Measurements from ENCODE around the gene CCDC12. TPM values are rescaled to one million over a fixed set of nuclear protein-coding genes. Genes with fewer than 3 reads are reported as not detected.

The CCDC12 gene
- total RNA-seq, 1 donor from 2014 or later: 33.0 TPM

DNA sequence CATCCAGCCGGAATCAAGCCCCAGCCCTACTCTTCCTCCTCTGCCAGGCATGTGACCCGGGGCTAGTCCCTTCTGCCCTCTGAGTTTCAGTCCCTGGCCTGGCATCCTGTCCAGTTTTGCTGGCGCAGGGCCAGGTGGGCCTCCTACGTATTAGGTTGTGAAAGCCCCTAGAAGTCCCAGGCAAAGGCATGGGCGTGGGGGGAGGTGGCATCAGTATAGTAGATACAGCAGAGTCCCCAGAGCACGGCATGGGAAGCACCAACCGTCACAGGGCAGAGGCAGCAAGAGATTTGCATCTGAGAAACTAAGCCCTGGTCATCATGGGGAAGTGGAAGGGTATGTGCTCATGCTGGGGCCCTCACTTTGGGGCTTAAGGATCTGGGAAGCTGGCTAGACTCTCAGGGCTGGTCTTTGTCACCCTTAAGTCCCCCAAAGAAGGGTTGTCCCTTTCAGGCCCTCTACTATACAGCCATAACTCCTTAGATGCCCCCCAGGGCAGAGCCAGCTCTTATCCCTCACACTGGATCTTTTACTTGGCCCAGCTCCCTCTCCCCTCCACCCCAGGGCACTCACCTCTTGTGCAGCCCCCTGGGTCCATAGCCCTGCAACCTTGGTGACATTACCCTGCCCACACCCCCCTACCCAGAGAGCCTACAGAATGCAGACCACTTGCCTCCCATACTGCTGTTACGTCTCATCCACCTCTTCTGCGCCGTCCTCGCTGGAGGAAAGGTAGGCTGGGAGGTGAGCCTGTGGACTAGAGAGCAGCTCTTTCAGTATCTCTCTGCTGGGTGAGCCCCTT lies 14.2 kb upstream of the CCDC12 start:
- no peak overlapping the region for H3K4me3 ChIP-seq (ENCODE audit: low read depth, low read length)
- no peaks in the 10 kb centered on the region for H3K36me3 ChIP-seq (ENCODE audit: control insufficient read depth, insufficient read depth, low read length)
- no peaks in the 10 kb centered on the region for H3K27me3 ChIP-seq (ENCODE audit: control insufficient read depth, insufficient read depth, low read length)
- DNase-seq (ENCODE audit: low read depth): no peak
- TF ChIP-seq, protein P1, sequence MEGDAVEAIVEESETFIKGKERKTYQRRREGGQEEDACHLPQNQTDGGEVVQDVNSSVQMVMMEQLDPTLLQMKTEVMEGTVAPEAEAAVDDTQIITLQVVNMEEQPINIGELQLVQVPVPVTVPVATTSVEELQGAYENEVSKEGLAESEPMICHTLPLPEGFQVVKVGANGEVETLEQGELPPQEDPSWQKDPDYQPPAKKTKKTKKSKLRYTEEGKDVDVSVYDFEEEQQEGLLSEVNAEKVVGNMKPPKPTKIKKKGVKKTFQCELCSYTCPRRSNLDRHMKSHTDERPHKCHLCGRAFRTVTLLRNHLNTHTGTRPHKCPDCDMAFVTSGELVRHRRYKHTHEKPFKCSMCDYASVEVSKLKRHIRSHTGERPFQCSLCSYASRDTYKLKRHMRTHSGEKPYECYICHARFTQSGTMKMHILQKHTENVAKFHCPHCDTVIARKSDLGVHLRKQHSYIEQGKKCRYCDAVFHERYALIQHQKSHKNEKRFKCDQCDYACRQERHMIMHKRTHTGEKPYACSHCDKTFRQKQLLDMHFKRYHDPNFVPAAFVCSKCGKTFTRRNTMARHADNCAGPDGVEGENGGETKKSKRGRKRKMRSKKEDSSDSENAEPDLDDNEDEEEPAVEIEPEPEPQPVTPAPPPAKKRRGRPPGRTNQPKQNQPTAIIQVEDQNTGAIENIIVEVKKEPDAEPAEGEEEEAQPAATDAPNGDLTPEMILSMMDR (IDR thresholded peaks at IDR 0.05; ENCODE audit: insufficient read depth, low read length, poor library complexity, severe bottlenecking): no peak

DNA sequence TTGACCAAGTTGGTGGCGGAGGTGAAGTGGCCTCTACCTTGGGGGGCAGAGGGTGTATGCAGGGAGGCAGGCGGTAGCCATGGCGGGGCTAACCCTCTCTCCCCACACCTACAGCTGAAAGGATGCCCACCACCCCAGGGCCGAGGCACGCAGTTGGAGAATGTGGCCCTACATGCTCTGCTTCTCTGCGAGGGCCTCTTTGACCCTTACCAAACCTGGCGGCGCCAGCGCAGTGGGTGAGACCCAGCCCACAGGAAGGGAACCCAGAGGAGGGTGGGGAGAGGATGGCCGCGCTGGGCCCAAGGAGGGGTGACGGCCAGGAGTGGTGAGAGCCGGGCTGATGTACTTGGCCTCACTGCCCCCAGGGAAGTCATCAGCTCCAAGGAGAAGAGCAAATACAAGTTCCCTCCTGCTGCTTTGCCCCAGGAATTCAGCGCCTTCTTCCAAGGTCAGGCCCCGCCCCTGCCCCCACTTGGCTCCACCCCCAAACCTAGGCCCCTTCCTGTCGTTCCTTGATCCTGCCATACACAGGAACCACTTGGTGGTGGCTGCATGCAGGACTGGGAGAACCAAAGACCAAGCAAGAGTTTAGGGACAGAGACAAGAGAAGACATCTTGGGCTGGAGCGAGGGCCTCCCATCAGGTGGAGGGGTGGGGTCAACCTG lies 12.7 kb upstream of the CCDC12 start:
- no peaks in the 10 kb centered on the region for H3K36me3 ChIP-seq (ENCODE audit: control insufficient read depth, insufficient read depth, low read length)
- H3K27me3 ChIP-seq (ENCODE audit: control insufficient read depth, insufficient read depth, low read length): no peaks in the 10 kb centered on the region
- DNase-seq (ENCODE audit: low read depth): no peak
- no peak overlapping the region for H3K4me3 ChIP-seq (ENCODE audit: low read depth, low read length)
- TF ChIP-seq, protein P1 (IDR thresholded peaks at IDR 0.05; ENCODE audit: insufficient read depth, low read length, poor library complexity, severe bottlenecking): no peak

DNA sequence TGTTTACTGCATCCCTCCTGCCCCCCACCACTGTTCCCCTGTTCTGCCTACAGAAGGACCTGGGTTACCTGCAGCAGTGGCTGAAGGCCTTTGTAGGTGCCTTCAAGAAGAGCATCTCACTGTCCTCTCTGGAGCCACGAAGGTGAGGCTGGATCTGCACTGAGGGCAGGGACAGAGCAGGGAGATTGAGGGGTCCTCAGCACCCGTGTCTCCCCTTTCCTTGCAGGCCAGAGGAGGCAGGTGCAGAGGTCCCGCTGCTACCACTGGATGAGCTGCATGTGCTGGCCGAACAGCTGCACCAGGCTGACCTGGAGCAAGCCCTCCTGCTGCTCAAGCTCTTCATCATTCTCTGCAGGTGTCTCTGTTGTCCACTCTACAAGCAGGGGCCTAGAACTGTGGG lies 12.1 kb upstream of the CCDC12 start:
- no peaks in the 10 kb centered on the region for H3K27me3 ChIP-seq (ENCODE audit: control insufficient read depth, insufficient read depth, low read length)
- TF ChIP-seq, protein P1 (IDR thresholded peaks at IDR 0.05; ENCODE audit: insufficient read depth, low read length, poor library complexity, severe bottlenecking): no peak
- DNase-seq (ENCODE audit: low read depth): no peak
- no peaks in the 10 kb centered on the region for H3K36me3 ChIP-seq (ENCODE audit: control insufficient read depth, insufficient read depth, low read length)
- no peak overlapping the region for H3K4me3 ChIP-seq (ENCODE audit: low read depth, low read length)

DNA sequence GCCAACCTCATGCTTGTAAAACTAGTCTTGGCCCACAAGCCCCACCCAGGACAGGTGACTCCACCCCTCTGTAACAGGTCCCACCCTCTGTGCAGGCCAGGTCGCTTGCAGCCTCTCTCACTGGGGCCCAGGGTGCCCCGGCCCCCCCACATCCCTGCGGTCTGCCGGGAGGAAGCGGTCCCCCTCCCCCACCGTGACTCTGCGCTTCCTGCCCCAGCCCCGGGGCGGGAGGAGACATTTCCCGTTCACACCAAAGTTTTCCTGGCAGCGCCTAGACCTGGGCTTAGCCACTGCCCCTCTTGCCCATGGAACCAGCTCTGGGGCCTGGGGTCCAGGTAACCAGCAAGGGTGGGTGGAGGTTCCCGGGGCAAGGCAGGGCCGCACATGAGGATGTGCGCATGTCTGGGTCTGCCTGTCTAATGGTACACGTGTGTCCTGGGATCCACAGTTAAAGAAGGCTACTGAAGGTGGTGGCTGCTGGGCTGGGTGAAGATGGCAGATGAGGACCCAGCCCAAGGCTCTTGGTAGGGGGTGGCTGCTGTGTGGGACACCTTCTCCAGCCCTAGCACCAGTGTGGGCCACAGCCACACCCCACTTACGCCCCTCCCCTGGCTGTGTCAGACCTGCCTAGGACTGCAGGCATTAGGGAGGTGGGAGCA lies 11.3 kb upstream of the CCDC12 start:
- H3K36me3 ChIP-seq (ENCODE audit: control insufficient read depth, insufficient read depth, low read length): no peaks in the 10 kb centered on the region
- no peak overlapping the region for H3K4me3 ChIP-seq (ENCODE audit: low read depth, low read length)
- TF ChIP-seq, protein P1 (IDR thresholded peaks at IDR 0.05; ENCODE audit: insufficient read depth, low read length, poor library complexity, severe bottlenecking): no peak
- H3K27me3 ChIP-seq (ENCODE audit: control insufficient read depth, insufficient read depth, low read length): no peaks in the 10 kb centered on the region
- DNase-seq (ENCODE audit: low read depth): no peak

GRCh38 chr3:46987319-46987742 lies 10.8 kb upstream of the CCDC12 start:
- Histone ChIP-seq H3K4me3 (ENCODE audit: low read depth, low read length) (no peak overlapping the region), H3K36me3 (ENCODE audit: control insufficient read depth, insufficient read depth, low read length) (no peaks in the 10 kb centered on the region), H3K27me3 (ENCODE audit: control insufficient read depth, insufficient read depth, low read length) (no peaks in the 10 kb centered on the region)
- TF ChIP-seq, protein P1 (IDR thresholded peaks at IDR 0.05; ENCODE audit: insufficient read depth, low read length, poor library complexity, severe bottlenecking): no peak
- DNase-seq (ENCODE audit: low read depth): no peak

Data from kidney epithelial cell (primary cell).